A673 (cell line): Measurements from ENCODE around the gene CFAP20DC. TPM values are rescaled to one million over a fixed set of nuclear protein-coding genes. Genes with fewer than 3 reads are reported as not detected.
"Not testable (repeated sequence)": the region's sequence is repeated elsewhere in the genome, so short reads cannot be mapped to it uniquely, and the experiment has no call there.

Source experiments
- BruUV-seq: library from RNA; stranded (reverse); fragments of 400-500 nt; replicated peaks from 2 replicates; lab custom pipeline; 2021; lab: Mats Ljungman, UMichigan
- CTCF ChIA-PET: fragments of 300-600 bp; sonication (Branson Sonifier 250); formaldehyde crosslinking; loops from one replicate; lab custom pipeline; 2022; ENCODE audit warnings: antibody characterized with exemption; lab: Charles Lee
- POLR2A ChIA-PET: fragments of 300-600 bp; sonication (Branson Sonifier 250); formaldehyde crosslinking; loops from one replicate; lab custom pipeline; 2022; ENCODE audit warnings: antibody characterized with exemption; ENCODE audit not compliant: low non-redundant PET; lab: Charles Lee
- DNase-seq: peaks from one replicate; pipeline ENCODE4 v3.0.0-alpha.2; 2015; ENCODE audit warnings: low spot score
- H3K27ac ChIP-seq: fragments of 200-600 bp; sonication (generic); 2 replicates; pipeline ENCODE4 v1.5.1; 2016; ENCODE audit warnings: mixed run types, low read depth, mild to moderate bottlenecking, mixed read lengths, antibody characterized with exemption, low read length; ENCODE audit not compliant: poor library complexity, severe bottlenecking
- H3K27me3 ChIP-seq: fragments of 200-600 bp; sonication (generic); replicated peaks from 2 replicates; pipeline ENCODE4 v1.6.1; 2017; ENCODE audit warnings: mixed run types, low read depth, mild to moderate bottlenecking, mixed read lengths, antibody characterized with exemption, low read length; ENCODE audit not compliant: insufficient read depth, poor library complexity
- H3K36me3 ChIP-seq: fragments of 200-600 bp; sonication (generic); 2 replicates; pipeline ENCODE4 v1.6.1; 2016; ENCODE audit warnings: mixed run types, mild to moderate bottlenecking, mixed read lengths, antibody characterized with exemption, low read length; ENCODE audit not compliant: insufficient read depth, poor library complexity, severe bottlenecking
- H3K4me1 ChIP-seq: fragments of 200-600 bp; sonication (generic); 2 replicates; pipeline ENCODE4 v1.6.1; 2017; ENCODE audit warnings: mixed run types, mild to moderate bottlenecking, mixed read lengths, antibody characterized with exemption, low read length; ENCODE audit not compliant: insufficient read depth, poor library complexity, severe bottlenecking
- H3K4me3 ChIP-seq: fragments of 200-600 bp; sonication (generic); 2 replicates; pipeline ENCODE4 v1.5.1; 2016; ENCODE audit warnings: low read depth, mixed run types, mild to moderate bottlenecking, mixed read lengths, low read length; ENCODE audit not compliant: poor library complexity, severe bottlenecking
- H3K9me3 ChIP-seq: fragments of 200-600 bp; sonication (generic); 2 replicates; pipeline ENCODE4 v1.6.1; 2016; ENCODE audit warnings: mixed run types, low read depth, mild to moderate bottlenecking, mixed read lengths, antibody characterized with exemption, low read length; ENCODE audit not compliant: poor library complexity, severe bottlenecking
- CTCF ChIP-seq: fragments of 300-800, 200-600 bp; sonication (generic); conservative IDR thresholded peaks from 2 replicates; pipeline ENCODE4 v1.5.1; 2017; ENCODE audit warnings: low read depth, mild to moderate bottlenecking, antibody characterized with exemption, low read length, moderate library complexity, mixed read lengths
- EZH2 ChIP-seq: fragments of 200-600 bp; sonication (generic); IDR thresholded peaks from 2 replicates; pipeline ENCODE4 v1.6.1; 2017; ENCODE audit warnings: borderline replicate concordance, low read depth, mild to moderate bottlenecking, mixed read lengths, antibody characterized with exemption, low read length; ENCODE audit not compliant: poor library complexity, severe bottlenecking
- intact Hi-C: fragments of 100-400 bp; cut with micrococcal nuclease; formaldehyde crosslinking; loops from one replicate; pipeline ENCODE4 v1.10.0; 2022; ENCODE audit not compliant: unreplicated experiment
- total RNA-seq: library from RNA; stranded (reverse); gene quantifications from 2 replicates; pipeline ENCODE4 v1.2.3, GENCODE V29; 2021

CFAP20DC gene
- total RNA-seq, 1 experiment from 2014 or later, result 1.3 TPM

- Histone ChIP-seq H3K9me3 (no peaks in the 10 kb centered on the region), H3K4me3 (no peak overlapping the region), H3K27ac (no peak overlapping the region), H3K27me3 (no peaks in the 10 kb centered on the region), H3K36me3 (no peaks in the 10 kb centered on the region), H3K4me1 (no peaks in the 10 kb centered on the region)
- BruUV-seq, result no TSS peak
- POLR2A ChIA-PET, result no interaction called here
- intact Hi-C loops, result no loop called here
- no peak for DNase-seq
- TF ChIP-seq EZH2, result no peak
- no peak for TF ChIP-seq CTCF
- CTCF ChIA-PET, result no interaction called here
Measured at GRCh38 chr3:59056706-59057105, 6.9 kb upstream of the CFAP20DC start.

GRCh38 chr3:59052803-59053411, 3.1 kb upstream of the CFAP20DC start:
- no TSS peak for BruUV-seq
- DNase-seq, result peak; percentile 26
- no peaks in the 10 kb centered on the region for H3K4me1 ChIP-seq
- TF ChIP-seq CTCF (peak; percentile 53), EZH2 (no peak)
- no peak overlapping the region for H3K27ac ChIP-seq
- ChIA-PET CTCF (interaction anchor here (0.5 to 1.1 kb wide), 3 partner anchors 54 to 805 kb away, joined by 3 to 11 read pairs (median 3); no protein-coding TSS in a partner anchor), POLR2A (interaction anchor here (0.6 kb wide), 1 partner anchor 876 kb away, joined by 3 read pairs; no protein-coding TSS in a partner anchor)
- no peaks in the 10 kb centered on the region for H3K36me3 ChIP-seq
- no peaks in the 10 kb centered on the region for H3K27me3 ChIP-seq
- no peaks in the 10 kb centered on the region for H3K9me3 ChIP-seq
- H3K4me3 ChIP-seq, result no peak overlapping the region
- intact Hi-C loops, result loop anchor here (5.0 kb wide), 2 partner anchors 231 to 411 kb away; no protein-coding TSS in a partner anchor

- POLR2A ChIA-PET, CTCF ChIA-PET: not testable (repeated sequence)
Measured at GRCh38 chr3:59050811-59051414, 1.1 kb upstream of the CFAP20DC start.

More at GRCh38 chr3:59050811-59051414, 1.1 kb upstream of the CFAP20DC start:
- DNase-seq, H3K36me3 ChIP-seq, H3K27me3 ChIP-seq, H3K27ac ChIP-seq, H3K4me1 ChIP-seq, H3K4me3 ChIP-seq, H3K9me3 ChIP-seq, BruUV-seq: not testable (repeated sequence)
- intact Hi-C loops, result loop anchor here (5.0 kb wide), 2 partner anchors 229 to 409 kb away; no protein-coding TSS in a partner anchor
